Measurements from ENCODE around the gene PGS1.

PGS1 gene

GRCh38 chr17:78428025-78428575 is 49.7 kb downstream of the PGS1 start:
- Histone ChIP-seq H3K36me3 (ENCODE audit: control insufficient read depth, low read depth, low read length) (peaks cover 19% of the 10 kb centered on the region), H3K4me3 (ENCODE audit: low read length) (no peak overlapping the region), H3K9ac (ENCODE audit: low read length) (no peak overlapping the region), H3K27me3 (ENCODE audit: control insufficient read depth, insufficient read depth, low read length) (no peaks in the 10 kb centered on the region), H3K9me3 (ENCODE audit: control insufficient read depth, low read depth, low read length) (no peaks in the 10 kb centered on the region), H3K4me1 (ENCODE audit: control insufficient read depth, low read depth, low read length) (peaks cover 6% of the 10 kb centered on the region), H3K27ac (ENCODE audit: low read length) (no peak overlapping the region)

GRCh38 chr17:78428836-78429617 is 50.6 kb downstream of the PGS1 start:
- H3K4me1 ChIP-seq (ENCODE audit: control insufficient read depth, low read depth, low read length): peaks cover 7% of the 10 kb centered on the region
- no peak overlapping the region for H3K27ac ChIP-seq (ENCODE audit: low read length)
- no peak overlapping the region for H3K9ac ChIP-seq (ENCODE audit: low read length)
- no peak overlapping the region for H3K4me3 ChIP-seq (ENCODE audit: low read length)
- no peaks in the 10 kb centered on the region for H3K27me3 ChIP-seq (ENCODE audit: control insufficient read depth, insufficient read depth, low read length)
- H3K9me3 ChIP-seq (ENCODE audit: control insufficient read depth, low read depth, low read length): no peaks in the 10 kb centered on the region
- H3K36me3 ChIP-seq (ENCODE audit: control insufficient read depth, low read depth, low read length): peaks cover 13% of the 10 kb centered on the region

GRCh38 chr17:78429618-78429995 is 51.2 kb downstream of the PGS1 start:
- peaks cover 12% of the 10 kb centered on the region for H3K4me1 ChIP-seq (ENCODE audit: control insufficient read depth, low read depth, low read length)
- H3K36me3 ChIP-seq (ENCODE audit: control insufficient read depth, low read depth, low read length): peaks cover 7% of the 10 kb centered on the region
- H3K27ac ChIP-seq (ENCODE audit: low read length): no peak overlapping the region
- H3K9ac ChIP-seq (ENCODE audit: low read length): no peak overlapping the region
- no peaks in the 10 kb centered on the region for H3K9me3 ChIP-seq (ENCODE audit: control insufficient read depth, low read depth, low read length)
- no peak overlapping the region for H3K4me3 ChIP-seq (ENCODE audit: low read length)
- H3K27me3 ChIP-seq (ENCODE audit: control insufficient read depth, insufficient read depth, low read length): no peaks in the 10 kb centered on the region

- Histone ChIP-seq H3K4me3 (ENCODE audit: low read length) (no peak overlapping the region), H3K4me1 (ENCODE audit: control insufficient read depth, low read depth, low read length) (peaks cover 18% of the 10 kb centered on the region), H3K27ac (ENCODE audit: low read length) (no peak overlapping the region), H3K36me3 (ENCODE audit: control insufficient read depth, low read depth, low read length) (no peaks in the 10 kb centered on the region), H3K9me3 (ENCODE audit: control insufficient read depth, low read depth, low read length) (no peaks in the 10 kb centered on the region), H3K27me3 (ENCODE audit: control insufficient read depth, insufficient read depth, low read length) (no peaks in the 10 kb centered on the region), H3K9ac (ENCODE audit: low read length) (no peak overlapping the region)
These were observed 52.6 kb downstream of the PGS1 start for GRCh38 chr17:78430892-78431691.

- H3K27me3 ChIP-seq (ENCODE audit: control insufficient read depth, insufficient read depth, low read length): no peaks in the 10 kb centered on the region
- no peak overlapping the region for H3K9ac ChIP-seq (ENCODE audit: low read length)
- no peak overlapping the region for H3K4me3 ChIP-seq (ENCODE audit: low read length)
- no peaks in the 10 kb centered on the region for H3K36me3 ChIP-seq (ENCODE audit: control insufficient read depth, low read depth, low read length)
- no peaks in the 10 kb centered on the region for H3K9me3 ChIP-seq (ENCODE audit: control insufficient read depth, low read depth, low read length)
- H3K27ac ChIP-seq (ENCODE audit: low read length): no peak overlapping the region
- peaks cover 18% of the 10 kb centered on the region for H3K4me1 ChIP-seq (ENCODE audit: control insufficient read depth, low read depth, low read length)
These were observed 53.2 kb downstream of the PGS1 start for GRCh38 chr17:78431692-78431958.

GRCh38 chr17:78432226-78433012 is 54.0 kb downstream of the PGS1 start:
- Histone ChIP-seq H3K4me1 (ENCODE audit: control insufficient read depth, low read depth, low read length) (peaks cover 18% of the 10 kb centered on the region), H3K27ac (ENCODE audit: low read length) (no peak overlapping the region), H3K36me3 (ENCODE audit: control insufficient read depth, low read depth, low read length) (no peaks in the 10 kb centered on the region), H3K9me3 (ENCODE audit: control insufficient read depth, low read depth, low read length) (no peaks in the 10 kb centered on the region), H3K4me3 (ENCODE audit: low read length) (no peak overlapping the region), H3K27me3 (ENCODE audit: control insufficient read depth, insufficient read depth, low read length) (no peaks in the 10 kb centered on the region), H3K9ac (ENCODE audit: low read length) (no peak overlapping the region)

- no peak overlapping the region for H3K9ac ChIP-seq (ENCODE audit: low read length)
- peaks cover 18% of the 10 kb centered on the region for H3K4me1 ChIP-seq (ENCODE audit: control insufficient read depth, low read depth, low read length)
- H3K4me3 ChIP-seq (ENCODE audit: low read length): no peak overlapping the region
- H3K27me3 ChIP-seq (ENCODE audit: control insufficient read depth, insufficient read depth, low read length): no peaks in the 10 kb centered on the region
- H3K27ac ChIP-seq (ENCODE audit: low read length): no peak overlapping the region
- no peaks in the 10 kb centered on the region for H3K36me3 ChIP-seq (ENCODE audit: control insufficient read depth, low read depth, low read length)
- H3K9me3 ChIP-seq (ENCODE audit: control insufficient read depth, low read depth, low read length): no peaks in the 10 kb centered on the region
These were observed 54.7 kb downstream of the PGS1 start for GRCh38 chr17:78433013-78433727.

- Histone ChIP-seq H3K36me3 (ENCODE audit: control insufficient read depth, low read depth, low read length) (no peaks in the 10 kb centered on the region), H3K4me1 (ENCODE audit: control insufficient read depth, low read depth, low read length) (peaks cover 18% of the 10 kb centered on the region), H3K9ac (ENCODE audit: low read length) (no peak overlapping the region), H3K27ac (ENCODE audit: low read length) (no peak overlapping the region), H3K9me3 (ENCODE audit: control insufficient read depth, low read depth, low read length) (no peaks in the 10 kb centered on the region), H3K27me3 (ENCODE audit: control insufficient read depth, insufficient read depth, low read length) (no peaks in the 10 kb centered on the region), H3K4me3 (ENCODE audit: low read length) (no peak overlapping the region)
These were observed 55.4 kb downstream of the PGS1 start for GRCh38 chr17:78433780-78434335.

GRCh38 chr17:78434455-78435329 is 56.2 kb downstream of the PGS1 start:
- Histone ChIP-seq H3K36me3 (ENCODE audit: control insufficient read depth, low read depth, low read length) (no peaks in the 10 kb centered on the region), H3K27ac (ENCODE audit: low read length) (no peak overlapping the region), H3K4me3 (ENCODE audit: low read length) (no peak overlapping the region), H3K4me1 (ENCODE audit: control insufficient read depth, low read depth, low read length) (peaks cover 18% of the 10 kb centered on the region), H3K9ac (ENCODE audit: low read length) (no peak overlapping the region), H3K9me3 (ENCODE audit: control insufficient read depth, low read depth, low read length) (no peaks in the 10 kb centered on the region), H3K27me3 (ENCODE audit: control insufficient read depth, insufficient read depth, low read length) (no peaks in the 10 kb centered on the region)

- H3K4me1 ChIP-seq (ENCODE audit: control insufficient read depth, low read depth, low read length): peaks cover 18% of the 10 kb centered on the region
- no peak overlapping the region for H3K4me3 ChIP-seq (ENCODE audit: low read length)
- H3K36me3 ChIP-seq (ENCODE audit: control insufficient read depth, low read depth, low read length): no peaks in the 10 kb centered on the region
- no peaks in the 10 kb centered on the region for H3K27me3 ChIP-seq (ENCODE audit: control insufficient read depth, insufficient read depth, low read length)
- H3K9ac ChIP-seq (ENCODE audit: low read length): no peak overlapping the region
- H3K27ac ChIP-seq (ENCODE audit: low read length): no peak overlapping the region
- no peaks in the 10 kb centered on the region for H3K9me3 ChIP-seq (ENCODE audit: control insufficient read depth, low read depth, low read length)
These were observed 57.0 kb downstream of the PGS1 start for GRCh38 chr17:78435330-78436005.
